Panc1 (cell line): ENCODE results near the gene ADIRF.

Experiments used
- CTCF ChIP-seq: fragments of 450-650 bp; IDR thresholded peaks from 2 replicates; pipeline ENCODE4 v1.5.1; 2017; ENCODE audit warnings: mild to moderate bottlenecking
- SIN3A ChIP-seq: IDR thresholded peaks from 2 replicates; pipeline ENCODE4 v1.6.1; 2012; ENCODE audit warnings: low read depth, mild to moderate bottlenecking, low read length, moderate library complexity, borderline replicate concordance; ENCODE audit not compliant: insufficient read depth

- TF ChIP-seq CTCF (no peak), SIN3A (no peak)
Observed at GRCh38 chr10:86972613-86973380, 4.5 kb downstream of the ADIRF start.
